ENCODE measurements around the gene RUFY3.
A peak's percentile ranks its signal among the peaks of the same experiment; 100 is the strongest.
"Not testable (repeated sequence)": the region's sequence is repeated elsewhere in the genome, so short reads cannot be mapped to it uniquely, and the experiment has no call there.

Gene RUFY3

GRCh38 chr4:70678383-70678999 lies 43.3 kb upstream of the RUFY3 start:
- no peak for DNase-seq (ENCODE audit: low spot score)
- no peaks in the 10 kb centered on the region for H3K4me1 ChIP-seq (ENCODE audit: control insufficient read depth in 2 of 2, insufficient read depth in 1 of 2, low read depth in 1 of 2, low read length in 2 of 2)
- H3K27ac ChIP-seq (replicated peaks; ENCODE audit: low read length) = no peak overlapping the region
- H2BK120ac ChIP-seq (ENCODE audit: low read depth, low read length) = no peak overlapping the region
- no peaks in the 10 kb centered on the region for H3K9me3 ChIP-seq (replicated peaks in 1 of 2; ENCODE audit: control insufficient read depth in 2 of 2, insufficient read depth in 1 of 2, low read depth in 1 of 2, low read length in 2 of 2)
- no peak overlapping the region for H4K91ac ChIP-seq (ENCODE audit: low read depth, low read length, poor library complexity)
- H3K14ac ChIP-seq (ENCODE audit: low read length) = no peak overlapping the region
- H3K18ac ChIP-seq (ENCODE audit: low read length) = no peak overlapping the region
- no peak overlapping the region for H2AK5ac ChIP-seq (ENCODE audit: low read depth, low read length)
- no peaks in the 10 kb centered on the region for H3K79me1 ChIP-seq (ENCODE audit: low read depth, low read length)
- WGBS, 2 donors (ENCODE audit: extremely low coverage in 2 of 2, insufficient read length in 2 of 2, insufficient replicate concordance in 1 of 2) = 100% methylated on average over 1 of the region's 1 CpG
- no peak overlapping the region for H2BK15ac ChIP-seq (ENCODE audit: low read length)
- H3K23ac ChIP-seq (ENCODE audit: low read depth, low read length, poor library complexity) = no peak overlapping the region
- H2BK12ac ChIP-seq (ENCODE audit: low read length) = no peak overlapping the region
- H3K4me3 ChIP-seq (ENCODE audit: low read length in 2 of 2) = no peak overlapping the region
- no peak overlapping the region for H2BK5ac ChIP-seq (ENCODE audit: low read length)
- H3K4me2 ChIP-seq (ENCODE audit: insufficient read depth, low read length, poor library complexity, severe bottlenecking) = no peak overlapping the region
- peaks cover 0 to 19% (median 0%) of the 10 kb centered on the region in 3 experiments for H3K27me3 ChIP-seq (ENCODE audit: control insufficient read depth in 3 of 3, insufficient read depth in 3 of 3, low read depth in 1 of 3, low read length in 3 of 3)
- H3K9ac ChIP-seq (ENCODE audit: low read depth, low read length, poor library complexity) = no peak overlapping the region
- no peak overlapping the region for H2AFZ ChIP-seq (ENCODE audit: low read length)
- no peak overlapping the region for H4K8ac ChIP-seq (ENCODE audit: low read depth, low read length)
- H3K4ac ChIP-seq (ENCODE audit: low read length) = no peak overlapping the region
- H3K36me3 ChIP-seq (replicated peaks in 1 of 2; ENCODE audit: control insufficient read depth in 2 of 2, insufficient read depth in 2 of 2, low read length in 2 of 2) = no peaks in the 10 kb centered on the region

GRCh38 chr4:70680934-70681333 lies 40.8 kb upstream of the RUFY3 start:
- no peak overlapping the region for H4K8ac ChIP-seq (ENCODE audit: low read depth, low read length)
- no peak overlapping the region for H2BK5ac ChIP-seq (ENCODE audit: low read length)
- no peak overlapping the region for H3K9ac ChIP-seq (ENCODE audit: low read depth, low read length, poor library complexity)
- H3K36me3 ChIP-seq (replicated peaks in 1 of 2; ENCODE audit: control insufficient read depth in 2 of 2, insufficient read depth in 2 of 2, low read length in 2 of 2) = no peaks in the 10 kb centered on the region
- no peak overlapping the region for H2AFZ ChIP-seq (ENCODE audit: low read length)
- H3K27me3 ChIP-seq (ENCODE audit: control insufficient read depth in 3 of 3, insufficient read depth in 3 of 3, low read depth in 1 of 3, low read length in 3 of 3) = no peaks in the 10 kb centered on the region
- H3K9me3 ChIP-seq (replicated peaks in 1 of 2; ENCODE audit: control insufficient read depth in 2 of 2, insufficient read depth in 1 of 2, low read depth in 1 of 2, low read length in 2 of 2) = no peaks in the 10 kb centered on the region
- no peak overlapping the region for H3K14ac ChIP-seq (ENCODE audit: low read length)
- H3K27ac ChIP-seq (replicated peaks; ENCODE audit: low read length) = no peak overlapping the region
- no peak overlapping the region for H3K4me3 ChIP-seq (ENCODE audit: low read length in 2 of 2)
- H2AK5ac ChIP-seq (ENCODE audit: low read depth, low read length) = no peak overlapping the region
- H3K4me2 ChIP-seq (ENCODE audit: insufficient read depth, low read length, poor library complexity, severe bottlenecking) = no peak overlapping the region
- H2BK12ac ChIP-seq (ENCODE audit: low read length) = no peak overlapping the region
- no peaks in the 10 kb centered on the region for H3K79me1 ChIP-seq (ENCODE audit: low read depth, low read length)
- DNase-seq (ENCODE audit: low spot score) = no peak
- H2BK15ac ChIP-seq (ENCODE audit: low read length) = no peak overlapping the region
- no peak overlapping the region for H3K23ac ChIP-seq (ENCODE audit: low read depth, low read length, poor library complexity)
- no peak overlapping the region for H3K18ac ChIP-seq (ENCODE audit: low read length)
- no peak overlapping the region for H3K4ac ChIP-seq (ENCODE audit: low read length)
- no peak overlapping the region for H2BK120ac ChIP-seq (ENCODE audit: low read depth, low read length)
- H3K4me1 ChIP-seq (ENCODE audit: control insufficient read depth in 2 of 2, insufficient read depth in 1 of 2, low read depth in 1 of 2, low read length in 2 of 2) = no peaks in the 10 kb centered on the region
- H4K91ac ChIP-seq (ENCODE audit: low read depth, low read length, poor library complexity) = no peak overlapping the region

DNA sequence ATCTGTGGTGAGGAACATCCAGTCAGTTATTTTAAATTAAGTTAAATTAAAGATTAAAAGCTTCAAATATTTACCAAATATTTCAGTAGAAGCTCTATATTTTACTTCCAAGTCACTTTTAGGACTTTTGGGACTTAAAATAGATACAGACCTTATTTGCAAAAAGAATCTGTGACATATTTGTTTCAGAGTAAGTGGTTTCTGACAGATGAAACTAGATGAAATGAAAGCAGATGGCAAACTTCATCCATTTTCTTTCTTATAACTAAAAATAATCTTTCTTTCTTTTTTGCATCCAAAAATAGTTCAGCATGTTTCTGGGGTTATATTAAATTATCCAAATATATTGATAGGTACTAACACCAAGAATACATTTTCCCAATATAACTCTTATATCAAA lies 40.1 kb upstream of the RUFY3 start:
- Histone ChIP-seq H4K8ac (ENCODE audit: low read depth, low read length) (no peak overlapping the region), H3K9me3 (replicated peaks in 1 of 2; ENCODE audit: control insufficient read depth in 2 of 2, insufficient read depth in 1 of 2, low read depth in 1 of 2, low read length in 2 of 2) (no peaks in the 10 kb centered on the region), H3K9ac (ENCODE audit: low read depth, low read length, poor library complexity) (no peak overlapping the region), H2AFZ (ENCODE audit: low read length) (no peak overlapping the region), H3K14ac (ENCODE audit: low read length) (no peak overlapping the region), H2BK5ac (ENCODE audit: low read length) (no peak overlapping the region), H2AK5ac (ENCODE audit: low read depth, low read length) (no peak overlapping the region), H3K4ac (ENCODE audit: low read length) (no peak overlapping the region), H2BK15ac (ENCODE audit: low read length) (no peak overlapping the region), H3K27me3 (ENCODE audit: control insufficient read depth in 3 of 3, insufficient read depth in 3 of 3, low read depth in 1 of 3, low read length in 3 of 3) (no peaks in the 10 kb centered on the region), H2BK12ac (ENCODE audit: low read length) (no peak overlapping the region), H3K4me3 (ENCODE audit: low read length in 2 of 2) (no peak overlapping the region), H3K4me1 (ENCODE audit: control insufficient read depth in 2 of 2, insufficient read depth in 1 of 2, low read depth in 1 of 2, low read length in 2 of 2) (no peaks in the 10 kb centered on the region), H2BK120ac (ENCODE audit: low read depth, low read length) (no peak overlapping the region), H3K4me2 (ENCODE audit: insufficient read depth, low read length, poor library complexity, severe bottlenecking) (no peak overlapping the region), H3K36me3 (replicated peaks in 1 of 2; ENCODE audit: control insufficient read depth in 2 of 2, insufficient read depth in 2 of 2, low read length in 2 of 2) (no peaks in the 10 kb centered on the region), H3K18ac (ENCODE audit: low read length) (no peak overlapping the region), H3K23ac (ENCODE audit: low read depth, low read length, poor library complexity) (no peak overlapping the region), H4K91ac (ENCODE audit: low read depth, low read length, poor library complexity) (no peak overlapping the region), H3K27ac (replicated peaks; ENCODE audit: low read length) (no peak overlapping the region), H3K79me1 (ENCODE audit: low read depth, low read length) (no peaks in the 10 kb centered on the region)
- DNase-seq (ENCODE audit: low spot score) = no peak

DNA sequence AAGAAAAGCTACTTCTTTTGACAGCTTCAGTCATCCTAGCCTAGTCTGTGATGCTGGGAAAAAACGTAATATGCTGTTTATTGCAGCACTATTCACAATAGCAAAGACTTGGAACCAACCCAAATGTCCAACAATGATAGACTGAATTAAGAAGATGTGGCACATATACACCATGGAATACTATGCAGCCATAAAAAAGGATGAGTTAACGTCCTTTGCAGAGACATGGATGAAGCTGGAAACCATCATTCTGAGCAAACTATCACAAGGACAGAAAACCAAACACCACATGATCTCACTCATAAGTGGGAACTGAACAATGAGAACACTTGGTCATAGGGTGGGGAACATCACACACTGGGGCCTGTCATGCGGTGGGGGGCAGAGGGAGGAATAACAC lies 39.6 kb upstream of the RUFY3 start:
- H3K36me3 ChIP-seq (replicated peaks in 1 of 2; ENCODE audit: control insufficient read depth in 2 of 2, insufficient read depth in 2 of 2, low read length in 2 of 2); H3K79me1 ChIP-seq (ENCODE audit: low read depth, low read length); H3K23ac ChIP-seq (ENCODE audit: low read depth, low read length, poor library complexity); H3K9me3 ChIP-seq (replicated peaks in 1 of 2; ENCODE audit: control insufficient read depth in 2 of 2, insufficient read depth in 1 of 2, low read depth in 1 of 2, low read length in 2 of 2); H2BK5ac ChIP-seq (ENCODE audit: low read length); H4K91ac ChIP-seq (ENCODE audit: low read depth, low read length, poor library complexity); H3K4me1 ChIP-seq (ENCODE audit: control insufficient read depth in 2 of 2, insufficient read depth in 1 of 2, low read depth in 1 of 2, low read length in 2 of 2); H3K27ac ChIP-seq (replicated peaks; ENCODE audit: low read length); H2AFZ ChIP-seq (ENCODE audit: low read length); H3K9ac ChIP-seq (ENCODE audit: low read depth, low read length, poor library complexity); H4K8ac ChIP-seq (ENCODE audit: low read depth, low read length); H3K18ac ChIP-seq (ENCODE audit: low read length); H2BK15ac ChIP-seq (ENCODE audit: low read length); H3K14ac ChIP-seq (ENCODE audit: low read length); H2AK5ac ChIP-seq (ENCODE audit: low read depth, low read length); DNase-seq (ENCODE audit: low spot score); H2BK12ac ChIP-seq (ENCODE audit: low read length); H3K27me3 ChIP-seq (ENCODE audit: control insufficient read depth in 3 of 3, insufficient read depth in 3 of 3, low read depth in 1 of 3, low read length in 3 of 3); H3K4ac ChIP-seq (ENCODE audit: low read length); H3K4me2 ChIP-seq (ENCODE audit: insufficient read depth, low read length, poor library complexity, severe bottlenecking); H2BK120ac ChIP-seq (ENCODE audit: low read depth, low read length): not testable (repeated sequence)
- H3K4me3 ChIP-seq (ENCODE audit: low read length in 2 of 2) = peak overlapping the region in 1 of 2 donors; percentile 58
- no CpG with 5 or more reads among the region's 3 CpGs for WGBS, 2 donors (ENCODE audit: extremely low coverage in 2 of 2, insufficient read length in 2 of 2, insufficient replicate concordance in 1 of 2)

Data from neuronal stem cell (in vitro differentiated cells).